Measurements from ENCODE around the gene MERTK. TPM values are rescaled to one million over a fixed set of nuclear protein-coding genes. Genes with fewer than 3 reads are reported as not detected.

MERTK gene
- total and polyA plus RNA-seq, 2 of the 8 experiments (the other 6 are each of a cell fraction or from before 2014, with no cell fraction given): 6.5 to 7.0 TPM

- no peak overlapping the region for H2BK20ac ChIP-seq (ENCODE audit: low read length)
- H3K36me3 ChIP-seq (ENCODE audit: control insufficient read depth in 2 of 4, insufficient read depth in 4 of 4, low read length in 3 of 4): no peaks in the 10 kb centered on the region
- FAIRE-seq (no peak), DNase-seq (ENCODE audit: low read depth in 1 of 2, low spot score in 2 of 2) (no peak)
- no peaks in the 10 kb centered on the region; a peak in 1 of 4 replicates for H3K9me3 ChIP-seq (ENCODE audit: insufficient read depth in 2 of 2, low read depth in 1 of 2, low read length in 1 of 2)
- no peaks in the 10 kb centered on the region for H3K27me3 ChIP-seq (replicated peaks in 1 of 4; ENCODE audit: control insufficient read depth in 3 of 4, extremely low read depth in 1 of 4, insufficient read depth in 3 of 4, low read length in 3 of 4)
- H3K18ac ChIP-seq (ENCODE audit: extremely low read depth, low read length): no peak overlapping the region
- H2BK5ac ChIP-seq (ENCODE audit: low read depth, low read length): no peak overlapping the region; the same call in 1 of the 2 replicates
- 94% methylated on average over 1 of the region's 1 CpG; no CpG with 5 or more reads in 1 of the 2 experiments for WGBS, 2 experiments (ENCODE audit: extremely low coverage in 1 of 2, insufficient coverage in 1 of 2, insufficient read length in 1 of 2, insufficient replicate concordance in 2 of 2, low coverage in 1 of 2, low lambda C conversion rate in 2 of 2, missing lambda C conversion rate in 1 of 2)
- no peak overlapping the region for H4K5ac ChIP-seq (ENCODE audit: insufficient read length, low read depth, low read length)
- no peaks in the 10 kb centered on the region for H3K79me2 ChIP-seq (ENCODE audit: control insufficient read depth in 1 of 2, insufficient read depth in 2 of 2, low read length in 2 of 2)
- H3K23me2 ChIP-seq (ENCODE audit: low read depth, low read length): no peaks in the 10 kb centered on the region; the same call in 1 of the 2 replicates
- CTCF ChIA-PET (ENCODE audit: partially characterized antibody): interaction anchor here (1.4 to 5.9 kb wide), 2 partner anchors 13 to 136 kb away, joined by 3 to 28 read pairs; no protein-coding TSS in a partner anchor
- H2BK15ac ChIP-seq (ENCODE audit: low read length): no peak overlapping the region
- POLR2A ChIA-PET (ENCODE audit: partially characterized antibody): interaction anchor here (1.4 kb wide), 1 partner anchor 9 kb away, joined by 3 read pairs; no protein-coding TSS in a partner anchor
- no peak overlapping the region for H3K14ac ChIP-seq (ENCODE audit: insufficient read length)
- H4K20me1 ChIP-seq (replicated peaks in 1 of 2; ENCODE audit: control insufficient read depth in 1 of 2, insufficient read depth in 2 of 2, low read length in 2 of 2): no peaks in the 10 kb centered on the region
- H2AFZ ChIP-seq (ENCODE audit: low read length): no peak overlapping the region
- H3K4me3 ChIP-seq (ENCODE audit: extremely low read depth in 1 of 4, insufficient read depth in 2 of 4, low read depth in 3 of 4, low read length in 4 of 4): no peak overlapping the region
- H4K8ac ChIP-seq (ENCODE audit: extremely low read depth, insufficient read depth, low read length): no peak overlapping the region
- no peak overlapping the region for H2AK5ac ChIP-seq (ENCODE audit: low read depth, low read length)
- no peak for TF ChIP-seq SIN3A (conservative IDR thresholded peaks at IDR 0.05 in 1 of 2, IDR thresholded peaks at IDR 0.05 in 1 of 2; ENCODE audit: low read depth in 1 of 2, low read length in 2 of 2)
- no peak for TF ChIP-seq EP300 (IDR thresholded peaks at IDR 0.05; ENCODE audit: borderline replicate concordance in 1 of 2, low read depth in 2 of 2, low read length in 2 of 2)
- no peak overlapping the region for H3K4me2 ChIP-seq (ENCODE audit: insufficient read depth in 1 of 2, low read depth in 2 of 2, low read length in 2 of 2)
- no peak overlapping the region for H2BK120ac ChIP-seq (replicated peaks; ENCODE audit: low read depth, low read length)
- H3K56ac ChIP-seq (replicated peaks; ENCODE audit: insufficient read length, low read depth, low read length): no peak overlapping the region
- H3K23ac ChIP-seq (ENCODE audit: insufficient read length): no peak overlapping the region
- H4K91ac ChIP-seq (replicated peaks; ENCODE audit: insufficient read length, low read length): no peak overlapping the region
- H2BK12ac ChIP-seq (ENCODE audit: low read depth, low read length): no peak overlapping the region
- H3K4me1 ChIP-seq (replicated peaks in 1 of 4; ENCODE audit: control insufficient read depth in 3 of 4, insufficient read depth in 4 of 4, low read length in 3 of 4): peaks cover 0 to 9% (median 5%) of the 10 kb centered on the region in 4 experiments; a peak in 4 of 7 replicates
- H3K79me1 ChIP-seq (ENCODE audit: low read depth, low read length): no peaks in the 10 kb centered on the region
- H3K4ac ChIP-seq (replicated peaks; ENCODE audit: insufficient read length, low read depth, low read length): no peak overlapping the region
- no peak overlapping the region for H3K9ac ChIP-seq (replicated peaks in 1 of 4; ENCODE audit: extremely low read depth in 1 of 4, low read depth in 3 of 4, low read length in 3 of 4)
- no peak overlapping the region for H3K27ac ChIP-seq (ENCODE audit: low read depth, low read length)
Observed at GRCh38 chr2:112033600-112033999, 135.2 kb downstream of the MERTK start.

Data from H1 (cell line).